Measurements from ENCODE around the gene ATP6V1G2.

ATP6V1G2 gene

DNA sequence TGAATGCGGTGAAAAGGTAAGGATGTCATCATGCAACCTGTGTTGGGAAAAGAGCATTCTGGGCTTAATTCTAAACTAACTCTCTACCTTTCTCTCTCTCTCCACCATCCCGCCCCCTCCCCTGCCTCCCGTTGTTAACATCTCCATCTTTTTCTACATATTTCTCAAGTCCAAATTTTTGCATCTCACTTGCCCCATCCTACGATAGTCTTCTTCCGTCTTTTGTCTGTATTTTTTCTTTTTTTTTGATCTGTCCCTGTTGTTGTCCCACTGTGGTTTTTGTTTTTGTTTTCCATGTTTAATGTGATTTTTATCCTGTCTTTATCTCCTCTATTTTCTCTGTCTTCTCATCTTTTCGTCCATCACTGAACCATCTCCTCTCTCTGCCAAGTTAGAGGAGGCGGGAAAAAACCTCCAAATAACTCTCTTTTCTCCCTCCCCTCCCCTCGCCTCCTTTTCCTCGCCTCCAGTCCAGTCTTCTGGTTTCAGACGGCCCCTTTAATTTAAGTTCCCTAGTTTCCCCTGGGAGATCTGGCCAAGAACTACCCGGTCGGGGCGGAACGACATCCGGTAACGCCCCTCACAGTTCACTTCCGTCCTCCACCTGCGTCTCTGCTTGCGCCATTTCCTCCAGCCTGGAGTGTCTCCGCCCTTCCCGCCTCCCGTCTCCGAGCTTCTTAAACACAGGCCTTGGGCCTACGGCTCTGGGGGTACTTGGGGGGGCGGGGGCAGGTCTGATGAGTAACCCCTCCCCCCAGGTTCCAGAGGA, 734 bp upstream of the ATP6V1G2 start, which contains the start of gene NFKBIL1:
Gene NFKBIL1 (plus strand): TSS at position 651 of the 769 bp plus-strand sequence. CDS start 87 bp downstream, at position 738.
- DNase-seq, result peak; percentile 94

DNA sequence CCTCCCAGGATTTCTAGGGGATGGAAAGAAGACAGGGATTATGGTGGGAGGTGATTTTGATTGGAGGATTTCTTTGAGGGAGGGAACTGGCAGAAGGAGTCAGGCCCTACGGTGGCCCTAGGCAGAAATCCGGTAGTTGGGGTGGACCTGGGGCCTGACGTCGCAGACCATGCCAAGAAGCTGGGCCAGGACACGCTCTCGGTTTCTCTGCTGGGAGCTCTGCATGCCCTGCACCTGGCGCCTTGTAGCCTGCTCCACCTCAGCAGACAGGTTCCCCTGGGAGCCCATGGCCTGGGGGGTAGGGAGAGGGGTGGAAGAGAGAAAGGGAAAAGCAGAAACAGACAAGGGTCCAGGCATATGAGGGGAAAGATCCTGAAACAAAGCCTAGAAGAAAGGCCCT, 1.1 kb downstream of the ATP6V1G2 start:
- no peak for DNase-seq

DNA sequence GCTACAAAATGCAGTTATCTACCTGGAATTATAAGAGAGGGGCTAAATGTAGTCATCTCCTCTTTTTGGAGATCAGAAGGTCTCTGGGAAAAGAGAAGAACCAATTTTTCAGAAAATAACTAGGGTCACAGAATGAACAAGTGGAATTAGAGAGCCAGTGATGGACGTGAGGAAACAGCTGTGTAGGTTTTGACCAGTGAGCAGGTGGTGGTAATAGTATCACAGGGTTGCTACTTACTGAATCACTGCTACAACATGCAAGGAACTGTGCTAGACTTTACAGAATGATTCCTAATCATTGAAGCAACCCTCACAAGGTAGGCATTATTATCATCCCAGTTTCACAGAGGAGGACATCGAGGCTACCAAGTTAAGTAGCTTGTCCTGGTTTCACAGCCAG, 1.7 kb downstream of the ATP6V1G2 start:
- DNase-seq, result no peak

- no peak for DNase-seq
These were observed 2.8 kb downstream of the ATP6V1G2 start for GRCh38 chr6:31543639-31544038.

DNA sequence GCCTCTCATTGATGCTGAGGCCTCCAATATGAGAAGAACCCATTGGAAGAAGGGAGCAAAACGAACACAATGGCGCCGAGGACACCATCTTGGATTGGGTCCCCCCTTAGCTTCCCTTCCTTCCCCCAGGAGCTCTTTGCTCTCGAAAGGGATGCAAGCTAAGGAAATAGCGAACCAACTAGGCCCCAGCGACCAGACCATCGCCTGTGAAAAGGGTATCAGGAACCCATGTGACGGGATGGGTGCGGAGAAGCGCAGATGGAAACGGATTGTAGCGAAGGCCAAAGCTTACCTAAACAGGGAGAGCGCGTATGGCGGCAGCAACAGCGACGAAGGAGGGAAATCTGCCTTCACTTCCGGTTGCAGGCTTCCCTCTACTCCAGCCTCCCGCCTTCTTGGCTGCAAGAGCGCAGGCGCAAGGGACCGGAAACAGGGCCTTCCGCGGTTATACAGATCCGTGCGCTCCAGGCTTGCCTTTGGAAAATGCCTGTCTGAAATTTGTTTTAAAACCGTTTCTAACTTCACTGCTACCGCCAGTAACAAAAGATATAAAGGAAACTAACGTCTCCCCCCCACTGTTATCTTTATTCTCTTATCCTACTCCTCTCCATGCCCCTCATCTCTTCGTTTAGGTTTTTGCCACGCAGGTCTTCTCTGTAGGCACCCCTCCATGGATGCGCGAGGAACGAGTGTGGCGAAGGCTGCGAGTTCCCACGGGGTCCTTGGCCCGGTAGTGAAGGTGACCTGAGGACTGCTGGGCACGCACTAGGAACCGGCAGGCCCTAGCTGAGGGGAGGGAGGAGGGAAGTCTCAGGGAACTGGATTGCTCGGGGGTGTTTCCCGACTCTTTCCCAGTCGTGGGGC, 4.5 kb downstream of the ATP6V1G2 start, which contains the start of gene DDX39B:
Gene DDX39B (minus strand): TSS at position 346 of the 864 bp plus-strand sequence. CDS start 1,471 bp downstream, outside the sequence.
- DNase-seq, result peak; percentile 95

GRCh38 chr6:31541059-31541657, 5.2 kb downstream of the ATP6V1G2 start:
- peak; percentile 66 for DNase-seq

GRCh38 chr6:31540640-31541039, 5.8 kb downstream of the ATP6V1G2 start:
- no peak for DNase-seq

DNA sequence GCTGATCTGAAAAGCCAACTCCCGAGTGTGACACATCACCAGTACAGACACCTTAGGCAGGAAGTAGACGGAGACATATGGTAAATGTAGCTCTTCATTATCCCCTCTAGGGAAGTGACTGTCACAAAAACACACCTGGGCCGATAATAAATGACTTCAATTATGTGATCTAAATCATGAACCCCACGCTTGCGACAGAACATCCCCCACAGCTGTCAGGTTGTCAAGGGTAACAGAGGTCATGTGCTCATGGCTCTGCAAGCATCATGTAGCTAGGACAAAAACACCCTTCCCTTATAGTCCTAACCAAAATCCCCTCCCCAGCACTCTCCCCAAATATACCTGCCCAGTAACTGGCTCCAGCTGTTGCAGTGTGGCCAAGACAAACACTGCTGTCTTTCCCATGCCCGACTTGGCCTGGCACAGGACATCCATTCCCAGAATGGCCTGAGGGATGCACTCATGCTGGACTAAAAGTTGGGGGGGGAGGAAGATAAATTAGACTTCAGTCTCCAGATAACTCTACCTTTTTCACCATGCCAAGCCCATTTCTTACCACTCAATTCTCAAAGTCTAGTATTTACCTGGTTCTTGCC, 7.5 kb downstream of the ATP6V1G2 start:
- no peak for DNase-seq

DNA sequence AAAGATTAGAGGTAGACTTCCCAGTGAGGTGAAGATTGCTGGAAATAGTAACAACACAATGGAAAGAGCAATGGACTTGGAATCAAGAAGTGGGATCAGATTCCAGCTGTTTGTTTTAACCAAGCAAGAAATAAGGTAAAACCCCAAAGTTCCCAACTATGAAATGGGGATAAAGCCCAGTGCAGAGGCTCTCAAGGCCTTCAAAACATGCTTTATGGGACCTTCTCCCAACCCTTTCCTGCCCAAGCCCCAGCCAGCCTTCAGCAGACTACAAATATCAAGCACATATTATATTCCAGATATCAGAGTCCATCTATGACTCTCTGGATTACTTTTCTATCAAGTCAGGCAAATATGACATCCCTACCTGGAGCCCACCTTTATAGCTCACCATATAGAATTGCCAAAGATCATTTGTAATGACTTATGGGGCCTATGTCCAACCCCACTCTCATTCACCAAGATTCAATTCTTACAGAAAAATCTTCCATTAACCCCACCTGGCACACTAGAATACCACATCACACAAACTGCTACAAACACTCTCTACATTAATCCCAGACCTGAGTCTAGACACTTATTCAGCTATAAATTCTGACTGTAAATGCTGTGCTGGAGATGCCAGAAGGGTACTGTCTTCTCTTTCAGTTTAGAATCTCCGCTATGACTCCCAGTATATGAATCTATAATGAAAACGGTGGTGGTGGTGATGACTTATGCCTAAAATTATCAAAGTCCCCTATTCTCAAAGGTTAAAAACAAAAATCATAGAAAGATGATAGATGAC, 10.7 kb downstream of the ATP6V1G2 start:
- no peak for DNase-seq

DNA sequence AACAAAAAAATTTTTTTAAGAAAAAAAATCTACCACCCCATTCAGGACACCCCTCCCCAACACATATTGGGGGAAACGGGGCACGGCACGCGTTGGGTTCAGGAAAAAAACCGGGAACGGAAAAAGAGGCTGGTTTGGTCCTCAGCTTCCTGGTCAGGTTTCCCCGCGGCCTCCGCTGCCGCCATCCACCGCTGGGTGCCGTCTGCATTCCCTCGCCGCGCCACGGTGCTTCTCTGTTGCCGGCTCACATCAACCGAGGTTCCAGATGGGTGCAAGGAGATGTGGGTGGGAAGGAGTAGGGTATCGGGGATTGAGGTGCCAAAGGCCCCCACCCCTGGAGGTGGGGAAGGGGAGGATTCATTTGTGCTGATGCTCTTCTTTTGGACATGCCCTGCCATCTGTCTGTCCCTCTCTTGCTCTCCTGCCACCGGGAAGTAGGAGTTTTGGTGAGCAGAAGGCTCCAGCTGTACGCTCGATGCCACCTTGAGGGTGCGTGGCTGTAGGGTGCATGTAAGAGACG, 11.8 kb downstream of the ATP6V1G2 start:
- no peak for DNase-seq

DNA sequence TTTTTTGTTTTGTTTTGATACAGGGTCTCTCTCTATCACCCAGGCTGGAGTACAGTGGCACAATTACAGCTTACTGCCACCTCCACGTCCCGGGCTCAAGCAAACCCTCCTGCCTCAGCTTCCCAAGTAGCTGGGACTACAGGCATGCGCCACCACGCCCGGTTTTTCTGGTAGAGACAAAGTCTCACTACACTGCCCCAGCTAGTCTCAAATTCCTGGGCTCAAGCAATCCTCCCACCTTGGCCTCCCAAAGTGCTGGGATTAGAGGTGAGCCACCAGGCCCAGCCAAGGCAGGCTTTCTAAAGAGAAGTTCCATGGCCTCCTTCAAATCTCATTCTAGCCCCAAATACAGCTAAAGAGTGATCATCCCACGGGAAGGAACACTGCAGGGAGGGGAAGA, 12.4 kb downstream of the ATP6V1G2 start:
- no peak for DNase-seq

DNA sequence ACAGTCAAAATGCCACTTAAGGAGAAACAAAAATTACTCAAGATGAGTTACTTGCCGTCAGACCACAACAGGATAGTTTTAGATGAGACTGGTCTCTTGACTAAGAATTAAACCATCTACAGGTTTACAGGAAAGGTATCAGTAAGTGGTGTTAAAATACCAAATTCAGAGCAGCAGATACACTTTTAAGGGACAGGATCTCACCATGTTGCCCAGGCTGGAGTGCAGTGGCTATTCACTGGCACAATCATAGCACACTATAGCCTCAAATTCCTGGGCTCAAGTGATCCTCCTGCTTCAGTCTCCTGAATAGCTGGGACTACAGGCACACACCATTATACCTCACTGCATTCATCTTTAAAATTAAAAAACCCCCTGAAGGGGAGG, 13.0 kb downstream of the ATP6V1G2 start:
- no peak for DNase-seq

DNA sequence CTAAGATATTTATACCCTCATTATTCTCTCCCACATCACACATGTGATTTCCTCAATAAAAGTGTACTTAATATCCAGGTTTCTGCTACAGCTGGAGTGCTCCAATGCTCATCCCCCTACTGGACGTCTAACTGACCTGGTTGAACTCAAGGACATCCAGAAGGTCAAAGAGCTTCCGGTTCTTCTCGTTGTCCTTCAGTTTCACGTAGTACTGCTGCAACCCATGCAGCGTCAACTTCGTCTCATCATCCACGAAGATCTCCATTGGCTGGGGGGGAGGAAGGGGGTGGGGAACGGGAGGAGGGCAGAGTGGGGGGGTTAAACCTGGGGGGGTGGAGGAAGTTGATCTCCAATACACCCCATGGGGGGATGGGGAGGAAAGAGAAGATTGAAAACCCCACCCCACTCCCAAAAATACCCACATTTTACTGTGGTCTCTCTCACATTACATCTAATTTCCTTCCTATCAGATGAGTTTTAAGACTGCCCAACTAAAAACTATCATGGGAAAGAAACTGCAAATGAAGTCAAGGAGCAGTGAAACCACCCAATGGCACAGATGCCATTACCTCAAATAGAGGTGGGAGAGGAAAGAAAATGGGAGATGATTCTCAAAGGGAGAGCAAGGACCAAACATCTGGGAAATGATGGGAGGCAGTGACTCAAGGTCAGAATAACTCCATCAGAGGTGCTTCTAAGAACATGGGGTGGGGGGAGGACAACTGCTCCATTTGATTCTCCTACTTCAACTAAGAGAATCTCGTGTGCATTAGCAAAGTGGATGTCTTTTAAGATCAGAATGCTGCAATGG, 13.6 kb downstream of the ATP6V1G2 start:
- DNase-seq, result no peak

GRCh38 chr6:31531771-31532643, 14.4 kb downstream of the ATP6V1G2 start:
- DNase-seq, result no peak

- DNase-seq, result no peak
These were observed 15.2 kb downstream of the ATP6V1G2 start for GRCh38 chr6:31531162-31531561.

- no peak for DNase-seq
These were observed 15.7 kb downstream of the ATP6V1G2 start for GRCh38 chr6:31530659-31531058.

DNA sequence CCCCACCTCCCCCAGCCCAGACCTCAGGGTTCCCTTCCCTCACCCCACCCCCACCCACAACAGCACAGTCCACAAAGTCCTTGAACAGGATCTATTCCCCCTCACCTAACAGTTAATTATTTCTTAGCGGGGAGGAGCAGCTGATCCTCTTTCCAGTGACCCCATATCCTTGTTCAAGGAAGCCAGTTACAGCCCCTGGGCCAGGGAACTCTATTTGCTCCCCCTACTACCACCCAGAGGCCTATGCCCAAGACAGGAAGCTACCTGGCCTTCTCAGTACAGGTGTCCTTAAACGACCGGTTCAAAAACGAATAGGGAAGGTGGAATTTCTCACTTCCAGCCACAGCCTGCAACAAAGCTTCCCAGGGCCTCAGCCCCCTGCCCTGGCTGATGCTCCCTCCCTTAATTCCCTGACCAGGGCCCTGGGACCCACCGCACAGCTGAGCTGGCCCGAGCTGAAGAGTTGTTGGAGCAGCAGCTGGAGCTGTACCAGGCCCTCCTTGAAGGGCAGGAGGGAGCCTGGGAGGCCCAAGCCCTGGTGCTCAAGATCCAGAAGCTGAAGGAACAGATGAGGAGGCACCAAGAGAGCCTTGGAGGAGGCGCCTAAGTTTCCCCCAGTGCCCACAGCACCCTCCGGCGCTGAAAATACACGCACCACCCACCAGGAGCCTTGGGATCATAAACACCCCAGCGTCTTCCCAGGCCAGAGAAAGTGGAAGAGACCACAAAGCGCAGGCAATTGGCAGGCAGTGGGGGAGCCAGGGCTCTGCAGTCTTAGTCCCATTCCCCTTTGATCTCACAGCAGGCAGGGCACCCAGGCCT, 16.9 kb downstream of the ATP6V1G2 start:
- DNase-seq, result no peak

GRCh38 chr6:31528821-31529328, 17.5 kb downstream of the ATP6V1G2 start, which contains the start of gene MCCD1:
Gene MCCD1 (plus strand): TSS chr6:31528962. CDS start chr6:31529015, 53 bp downstream.
- no peak for DNase-seq

- no peak for DNase-seq
These were observed 18.1 kb downstream of the ATP6V1G2 start for GRCh38 chr6:31528307-31528777.

Data from stimulated activated CD4-positive, alpha-beta T cell treated with anti-CD3 and anti-CD28 coated beads, Interleukin-1b, Interleukin-23, amount 100 ng/mL, for 48 hours (primary cell).